ENCODE results near the gene IGFBP5. TPM values are rescaled to one million over a fixed set of nuclear protein-coding genes. Genes with fewer than 3 reads are reported as not detected.

The IGFBP5 gene
- total and polyA plus RNA-seq, 10 of the 15 experiments (the other 5 are each of a cell fraction or from before 2014, with no cell fraction given), result 2.8 TPM; not detected in 9

- BruUV-seq (replicated peaks), result no TSS peak
- no peaks in the 10 kb centered on the region for H4K20me1 ChIP-seq (ENCODE audit: control insufficient read depth, insufficient read depth)
- POLR2A ChIA-PET, result interaction anchor here (0.6 to 0.7 kb wide), 2 partner anchors 83 to 195 kb away, joined by 6 read pairs; partner anchors contain the start of gene RPL37A
- H3K4me2 ChIP-seq (ENCODE audit: control insufficient read depth, insufficient read depth), result no peak overlapping the region
- TF ChIP-seq REST (IDR thresholded peaks at IDR 0.05; ENCODE audit: low read depth, low read length), result no peak
- no peak for TF ChIP-seq NFYA (IDR thresholded peaks at IDR 0.05; ENCODE audit: borderline replicate concordance, low read depth, low read length)
- TF ChIP-seq NBN (IDR thresholded peaks at IDR 0.05), result no peak
- TF ChIP-seq BHLHE40 (IDR thresholded peaks at IDR 0.05; ENCODE audit: borderline replicate concordance in 1 of 2, low read depth in 2 of 2, low read length in 1 of 2), result no peak
- no peak for TF ChIP-seq CBFB (IDR thresholded peaks at IDR 0.05; ENCODE audit: low read depth)
- no peak for TF ChIP-seq ZBED1 (IDR thresholded peaks at IDR 0.05; ENCODE audit: borderline replicate concordance)
- TF ChIP-seq POLR2A (IDR thresholded peaks at IDR 0.05; ENCODE audit: low read depth, low read length), result no peak
- TF ChIP-seq STAT3 (IDR thresholded peaks at IDR 0.05; ENCODE audit: low read depth, low read length), result no peak
- no peak for TF ChIP-seq SIX5 (IDR thresholded peaks at IDR 0.05; ENCODE audit: low read depth, low read length, severe bottlenecking)
- TF ChIP-seq JUND (IDR thresholded peaks at IDR 0.05; ENCODE audit: low read depth, low read length), result no peak
- TF ChIP-seq MEF2A (IDR thresholded peaks at IDR 0.05; ENCODE audit: insufficient read depth, low read depth, low read length), result no peak
- TF ChIP-seq ZBTB33 (IDR thresholded peaks at IDR 0.05), result no peak
- TF ChIP-seq, protein P1, sequence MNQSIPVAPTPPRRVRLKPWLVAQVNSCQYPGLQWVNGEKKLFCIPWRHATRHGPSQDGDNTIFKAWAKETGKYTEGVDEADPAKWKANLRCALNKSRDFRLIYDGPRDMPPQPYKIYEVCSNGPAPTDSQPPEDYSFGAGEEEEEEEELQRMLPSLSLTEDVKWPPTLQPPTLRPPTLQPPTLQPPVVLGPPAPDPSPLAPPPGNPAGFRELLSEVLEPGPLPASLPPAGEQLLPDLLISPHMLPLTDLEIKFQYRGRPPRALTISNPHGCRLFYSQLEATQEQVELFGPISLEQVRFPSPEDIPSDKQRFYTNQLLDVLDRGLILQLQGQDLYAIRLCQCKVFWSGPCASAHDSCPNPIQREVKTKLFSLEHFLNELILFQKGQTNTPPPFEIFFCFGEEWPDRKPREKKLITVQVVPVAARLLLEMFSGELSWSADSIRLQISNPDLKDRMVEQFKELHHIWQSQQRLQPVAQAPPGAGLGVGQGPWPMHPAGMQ (IDR thresholded peaks at IDR 0.05; ENCODE audit: borderline replicate concordance), result no peak
- no peak for TF ChIP-seq BCL3 (IDR thresholded peaks at IDR 0.05; ENCODE audit: borderline replicate concordance, insufficient read depth, low read depth, low read length, poor library complexity, severe bottlenecking)
- no peak for TF ChIP-seq MEF2B (IDR thresholded peaks at IDR 0.05; ENCODE audit: partially characterized antibody, poor library complexity, severe bottlenecking)
- no peak for FAIRE-seq
- peaks cover 12 to 16% of the 10 kb centered on the region in 2 experiments for H3K27me3 ChIP-seq (replicated peaks in 1 of 2; ENCODE audit: control insufficient read depth in 2 of 2, insufficient read depth in 2 of 2, low read length in 1 of 2)
- no peak overlapping the region for H3K4me3 ChIP-seq
- no peak overlapping the region for H3K9ac ChIP-seq (ENCODE audit: control insufficient read depth, insufficient read depth, low read length)
- no peaks in the 10 kb centered on the region for H3K36me3 ChIP-seq (ENCODE audit: control insufficient read depth in 2 of 2, insufficient read depth in 2 of 2, low read length in 1 of 2)
- in situ Hi-C loops (cut with MboI) (no loop called here), intact Hi-C loops (cut with micrococcal nuclease; ENCODE audit: unreplicated experiment) (loop anchor here (10.0 kb wide), 1 partner anchor 531 kb away; no protein-coding TSS in a partner anchor)
- H2AFZ ChIP-seq (ENCODE audit: control insufficient read depth, low read depth, low read length), result no peak overlapping the region
- H3K4me1 ChIP-seq (ENCODE audit: control insufficient read depth, insufficient read depth, low read length), result no peaks in the 10 kb centered on the region
- WGBS (ENCODE audit: insufficient coverage, insufficient replicate concordance, low lambda C conversion rate, missing lambda C conversion rate), result 14% methylated on average over 57 of the region's 59 CpGs
- no peak for ATAC-seq
- H3K79me2 ChIP-seq (ENCODE audit: control insufficient read depth, insufficient read depth, low read length), result no peaks in the 10 kb centered on the region
- no peak overlapping the region for H3K27ac ChIP-seq (ENCODE audit: control insufficient read depth, insufficient read depth)
- RAD21 ChIA-PET (ENCODE audit: unreplicated experiment), result interaction anchor here (0.7 kb wide), 1 partner anchor 10 kb away, joined by 3 read pairs; no protein-coding TSS in a partner anchor
- no peaks in the 10 kb centered on the region for H3K9me3 ChIP-seq (replicated peaks; ENCODE audit: control insufficient read depth, insufficient read depth, low read length)
- CTCF ChIA-PET, result no interaction called here
- SMC1A ChIA-PET (ENCODE audit: uncharacterized antibody, unreplicated experiment), result no interaction called here
- no peak for DNase-seq (ENCODE audit: low read depth, low spot score)
Observed at GRCh38 chr2:216694082-216694825, 1.1 kb downstream of the IGFBP5 start.

Measured in GM12878 (cell line).